HL-60 (cell line): ENCODE results near the gene ANO6.

Experiments used
- GABPA ChIP-seq: IDR thresholded peaks from 2 replicates; pipeline ENCODE4 v1.6.1; 2012; ENCODE audit warnings: low read depth
- POLR2AphosphoS5 ChIP-seq: IDR thresholded peaks from 2 replicates; pipeline ENCODE4 v1.6.1; 2012; ENCODE audit warnings: low read depth
- TF ChIP-seq, protein P1 (sequence below): IDR thresholded peaks from one replicate; pipeline ENCODE4 v1.5.1; 2011; ENCODE audit warnings: low read length, control low read depth, inconsistent platforms; ENCODE audit not compliant: insufficient read depth

DNA sequence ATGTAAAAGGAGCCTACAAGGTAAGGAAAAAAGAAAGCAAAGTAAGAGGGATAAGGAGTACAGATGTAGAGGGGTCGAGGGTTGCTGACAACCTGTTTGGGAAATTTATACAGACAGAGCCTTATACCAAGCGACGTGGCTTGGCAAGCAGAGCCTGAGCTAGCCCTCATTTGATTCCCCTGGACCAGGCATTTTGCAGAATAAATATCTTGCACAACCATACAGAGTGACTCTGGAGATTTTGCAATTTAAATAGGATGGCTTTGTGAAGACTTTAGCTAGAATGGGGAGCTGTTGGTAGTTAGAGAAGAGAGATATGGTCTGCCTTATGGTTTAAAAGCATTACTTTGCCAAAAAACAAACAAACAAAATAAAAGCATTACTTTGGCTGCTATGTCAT, 11.1 kb upstream of the ANO6 start:
- TF ChIP-seq, protein P1, sequence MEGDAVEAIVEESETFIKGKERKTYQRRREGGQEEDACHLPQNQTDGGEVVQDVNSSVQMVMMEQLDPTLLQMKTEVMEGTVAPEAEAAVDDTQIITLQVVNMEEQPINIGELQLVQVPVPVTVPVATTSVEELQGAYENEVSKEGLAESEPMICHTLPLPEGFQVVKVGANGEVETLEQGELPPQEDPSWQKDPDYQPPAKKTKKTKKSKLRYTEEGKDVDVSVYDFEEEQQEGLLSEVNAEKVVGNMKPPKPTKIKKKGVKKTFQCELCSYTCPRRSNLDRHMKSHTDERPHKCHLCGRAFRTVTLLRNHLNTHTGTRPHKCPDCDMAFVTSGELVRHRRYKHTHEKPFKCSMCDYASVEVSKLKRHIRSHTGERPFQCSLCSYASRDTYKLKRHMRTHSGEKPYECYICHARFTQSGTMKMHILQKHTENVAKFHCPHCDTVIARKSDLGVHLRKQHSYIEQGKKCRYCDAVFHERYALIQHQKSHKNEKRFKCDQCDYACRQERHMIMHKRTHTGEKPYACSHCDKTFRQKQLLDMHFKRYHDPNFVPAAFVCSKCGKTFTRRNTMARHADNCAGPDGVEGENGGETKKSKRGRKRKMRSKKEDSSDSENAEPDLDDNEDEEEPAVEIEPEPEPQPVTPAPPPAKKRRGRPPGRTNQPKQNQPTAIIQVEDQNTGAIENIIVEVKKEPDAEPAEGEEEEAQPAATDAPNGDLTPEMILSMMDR = no peak
- no peak for TF ChIP-seq POLR2AphosphoS5
- TF ChIP-seq GABPA = no peak
